HEK293 (cell line): ENCODE measurements around the gene GJD3.

Experiments
- CTCF ChIA-PET: fragments of 350-600 bp; formaldehyde crosslinking; extraction: SDS; loops from one replicate; lab custom pipeline; 2021; ENCODE audit warnings: antibody characterized with exemption; lab: Yijun Ruan, JAX
- POLR2A ChIA-PET: fragments of 300-600 bp; formaldehyde crosslinking; extraction: SDS; loops from one replicate; lab custom pipeline; 2020; ENCODE audit warnings: antibody characterized with exemption, inconsistent platforms; lab: Yijun Ruan, JAX
- H3K27ac ChIP-seq: fragments of 200-500 bp; sonication (Bioruptor generic); 2 replicates; pipeline ENCODE4 v1.5.1; 2014; ENCODE audit warnings: low read depth, low read length, control low read depth, inconsistent platforms; ENCODE audit errors: extremely low read depth
- H3K36me3 ChIP-seq, 2 experiments: fragments of 200-500 bp in 1 of 2; sonication (Bioruptor generic) in 1 of 2; 1 replicate in 1 of 2; 2 replicates in 1 of 2; pipeline ENCODE4 v1.5.1; 2014 to 2017; ENCODE audit warnings: inconsistent platforms in 2 of 2, low read length in 2 of 2; ENCODE audit not compliant: control insufficient read depth in 2 of 2, insufficient read depth in 1 of 2
- H3K4me1 ChIP-seq: fragments of 200-500 bp; sonication (Bioruptor generic); 2 replicates; pipeline ENCODE4 v1.5.1; 2014; ENCODE audit warnings: mild to moderate bottlenecking, low read length, inconsistent platforms; ENCODE audit not compliant: control insufficient read depth, insufficient read depth
- H3K4me3 ChIP-seq: 2 replicates; pipeline ENCODE4 v1.5.1; 2011; ENCODE audit warnings: low read depth, mild to moderate bottlenecking, control low read depth, low read length, moderate library complexity
- H3K9me3 ChIP-seq: fragments of 200-500 bp; sonication (Bioruptor generic); 2 replicates; pipeline ENCODE4 v1.5.1; 2014; ENCODE audit warnings: low read depth, low read length, inconsistent platforms; ENCODE audit not compliant: control insufficient read depth, insufficient read depth
- TCF7L2 ChIP-seq: IDR thresholded peaks from 2 replicates; pipeline ENCODE4 v1.6.1; 2011; ENCODE audit warnings: low read depth, mild to moderate bottlenecking, inconsistent platforms, low read length, moderate library complexity, borderline replicate concordance
- ZFP37 ChIP-seq: fragments of 450-650 bp; formaldehyde crosslinking; IDR thresholded peaks from 2 replicates; pipeline ENCODE4 v1.5.1; 2016; ENCODE audit warnings: missing biosample characterization, missing genetic modification characterization
- ZFP41 ChIP-seq: fragments of 450-650 bp; formaldehyde crosslinking; IDR thresholded peaks from 2 replicates; pipeline ENCODE4 v1.5.1; 2016; ENCODE audit warnings: missing biosample characterization, missing genetic modification characterization, borderline replicate concordance
- ZNF146 ChIP-seq: fragments of 450-650 bp; formaldehyde crosslinking; IDR thresholded peaks from 2 replicates; pipeline ENCODE4 v1.5.1; 2016; ENCODE audit warnings: missing biosample characterization, missing genetic modification characterization
- ZNF239 ChIP-seq: fragments of 450-650 bp; formaldehyde crosslinking; IDR thresholded peaks from 2 replicates; pipeline ENCODE4 v1.5.1; 2016; ENCODE audit warnings: missing biosample characterization, missing genetic modification characterization
- ZNF544 ChIP-seq: fragments of 450-650 bp; formaldehyde crosslinking; IDR thresholded peaks from 2 replicates; pipeline ENCODE4 v1.5.0; 2017; ENCODE audit warnings: missing biosample characterization, missing genetic modification characterization
- ZNF623 ChIP-seq: fragments of 450-650 bp; formaldehyde crosslinking; IDR thresholded peaks from 2 replicates; pipeline ENCODE4 v1.5.1; 2016; ENCODE audit warnings: missing biosample characterization, missing genetic modification characterization
- ZXDB ChIP-seq: fragments of 450-650 bp; formaldehyde crosslinking; IDR thresholded peaks from 2 replicates; pipeline ENCODE4 v1.5.1; 2016; ENCODE audit warnings: missing biosample characterization, missing genetic modification characterization
- TF ChIP-seq, protein P1 (sequence below): fragments of 450-650 bp; formaldehyde crosslinking; conservative IDR thresholded peaks from 2 replicates; pipeline ENCODE4 v1.5.1; 2016; ENCODE audit warnings: low read depth, missing biosample characterization, missing genetic modification characterization
- TF ChIP-seq, protein P2 (sequence below): fragments of 450-650 bp; formaldehyde crosslinking; IDR thresholded peaks from 2 replicates; pipeline ENCODE4 v1.5.1; 2016; ENCODE audit warnings: missing biosample characterization, missing genetic modification characterization
- TF ChIP-seq, protein P3 (sequence below): fragments of 450-650 bp; formaldehyde crosslinking; IDR thresholded peaks from 2 replicates; pipeline ENCODE4 v1.5.1; 2017; ENCODE audit warnings: missing biosample characterization, mild to moderate bottlenecking, missing genetic modification characterization, moderate library complexity

GJD3 gene

DNA sequence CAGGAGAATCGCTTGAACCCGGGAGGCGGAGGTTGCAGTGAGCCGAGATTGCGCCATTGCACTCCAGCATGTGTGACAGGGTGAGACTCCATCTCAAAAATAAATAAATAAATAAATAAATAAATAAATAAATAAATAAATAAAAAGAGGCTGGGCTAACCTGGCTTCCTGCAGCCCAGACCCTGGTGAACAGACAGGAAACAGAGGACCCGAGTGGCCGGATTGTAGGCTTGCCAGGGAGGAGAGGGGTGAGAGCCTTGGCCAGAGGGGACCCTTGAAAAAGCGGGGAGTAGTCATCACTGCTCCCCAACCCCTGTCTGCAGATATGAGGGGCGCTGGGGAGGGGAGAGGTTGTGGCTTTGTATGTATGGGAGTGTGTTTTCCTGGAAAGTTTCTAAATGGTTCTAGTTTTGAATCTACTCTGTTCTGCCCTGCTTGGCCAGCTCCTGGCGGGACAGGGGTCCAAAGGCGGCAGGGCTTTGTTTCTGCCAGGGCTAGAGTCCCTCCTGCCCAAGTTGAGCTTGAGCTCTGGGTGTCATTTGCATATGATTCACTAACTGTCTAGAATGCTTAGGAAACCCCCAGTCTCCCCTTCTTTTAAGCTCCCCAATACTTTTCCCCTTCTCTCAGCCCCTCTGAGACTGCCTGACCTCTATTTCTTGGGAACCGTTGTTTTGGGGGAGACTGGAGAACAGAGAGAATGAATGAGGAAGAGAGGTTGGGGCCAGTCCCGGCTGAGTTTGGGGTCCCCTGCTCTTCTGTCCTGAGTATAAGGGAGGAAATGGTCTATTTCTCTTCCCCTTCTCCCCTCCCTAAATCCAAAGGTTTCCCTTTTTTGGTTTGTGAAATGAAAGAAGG, 39.2 kb downstream of the GJD3 start (continued):
- TF ChIP-seq, protein P1, sequence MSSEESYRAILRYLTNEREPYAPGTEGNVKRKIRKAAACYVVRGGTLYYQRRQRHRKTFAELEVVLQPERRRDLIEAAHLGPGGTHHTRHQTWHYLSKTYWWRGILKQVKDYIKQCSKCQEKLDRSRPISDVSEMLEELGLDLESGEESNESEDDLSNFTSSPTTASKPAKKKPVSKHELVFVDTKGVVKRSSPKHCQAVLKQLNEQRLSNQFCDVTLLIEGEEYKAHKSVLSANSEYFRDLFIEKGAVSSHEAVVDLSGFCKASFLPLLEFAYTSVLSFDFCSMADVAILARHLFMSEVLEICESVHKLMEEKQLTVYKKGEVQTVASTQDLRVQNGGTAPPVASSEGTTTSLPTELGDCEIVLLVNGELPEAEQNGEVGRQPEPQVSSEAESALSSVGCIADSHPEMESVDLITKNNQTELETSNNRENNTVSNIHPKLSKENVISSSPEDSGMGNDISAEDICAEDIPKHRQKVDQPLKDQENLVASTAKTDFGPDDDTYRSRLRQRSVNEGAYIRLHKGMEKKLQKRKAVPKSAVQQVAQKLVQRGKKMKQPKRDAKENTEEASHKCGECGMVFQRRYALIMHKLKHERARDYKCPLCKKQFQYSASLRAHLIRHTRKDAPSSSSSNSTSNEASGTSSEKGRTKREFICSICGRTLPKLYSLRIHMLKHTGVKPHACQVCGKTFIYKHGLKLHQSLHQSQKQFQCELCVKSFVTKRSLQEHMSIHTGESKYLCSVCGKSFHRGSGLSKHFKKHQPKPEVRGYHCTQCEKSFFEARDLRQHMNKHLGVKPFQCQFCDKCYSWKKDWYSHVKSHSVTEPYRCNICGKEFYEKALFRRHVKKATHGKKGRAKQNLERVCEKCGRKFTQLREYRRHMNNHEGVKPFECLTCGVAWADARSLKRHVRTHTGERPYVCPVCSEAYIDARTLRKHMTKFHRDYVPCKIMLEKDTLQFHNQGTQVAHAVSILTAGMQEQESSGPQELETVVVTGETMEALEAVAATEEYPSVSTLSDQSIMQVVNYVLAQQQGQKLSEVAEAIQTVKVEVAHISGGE (tag by site-specific recombination), result peak; percentile 86
- TF ChIP-seq, protein P2, sequence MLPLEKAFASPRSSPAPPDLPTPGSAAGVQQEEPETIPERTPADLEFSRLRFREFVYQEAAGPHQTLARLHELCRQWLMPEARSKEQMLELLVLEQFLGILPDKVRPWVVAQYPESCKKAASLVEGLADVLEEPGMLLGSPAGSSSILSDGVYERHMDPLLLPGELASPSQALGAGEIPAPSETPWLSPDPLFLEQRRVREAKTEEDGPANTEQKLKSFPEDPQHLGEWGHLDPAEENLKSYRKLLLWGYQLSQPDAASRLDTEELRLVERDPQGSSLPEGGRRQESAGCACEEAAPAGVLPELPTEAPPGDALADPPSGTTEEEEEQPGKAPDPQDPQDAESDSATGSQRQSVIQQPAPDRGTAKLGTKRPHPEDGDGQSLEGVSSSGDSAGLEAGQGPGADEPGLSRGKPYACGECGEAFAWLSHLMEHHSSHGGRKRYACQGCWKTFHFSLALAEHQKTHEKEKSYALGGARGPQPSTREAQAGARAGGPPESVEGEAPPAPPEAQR (tag by site-specific recombination), result no peak
- TF ChIP-seq ZNF239 (tag by site-specific recombination) (no peak), ZXDB (tag by site-specific recombination) (no peak), TCF7L2 (no peak), ZNF544 (tag by site-specific recombination) (no peak), ZFP41 (tag by site-specific recombination) (no peak), ZFP37 (peak; percentile 87; the same call in 1 of the 2 replicates)

DNA sequence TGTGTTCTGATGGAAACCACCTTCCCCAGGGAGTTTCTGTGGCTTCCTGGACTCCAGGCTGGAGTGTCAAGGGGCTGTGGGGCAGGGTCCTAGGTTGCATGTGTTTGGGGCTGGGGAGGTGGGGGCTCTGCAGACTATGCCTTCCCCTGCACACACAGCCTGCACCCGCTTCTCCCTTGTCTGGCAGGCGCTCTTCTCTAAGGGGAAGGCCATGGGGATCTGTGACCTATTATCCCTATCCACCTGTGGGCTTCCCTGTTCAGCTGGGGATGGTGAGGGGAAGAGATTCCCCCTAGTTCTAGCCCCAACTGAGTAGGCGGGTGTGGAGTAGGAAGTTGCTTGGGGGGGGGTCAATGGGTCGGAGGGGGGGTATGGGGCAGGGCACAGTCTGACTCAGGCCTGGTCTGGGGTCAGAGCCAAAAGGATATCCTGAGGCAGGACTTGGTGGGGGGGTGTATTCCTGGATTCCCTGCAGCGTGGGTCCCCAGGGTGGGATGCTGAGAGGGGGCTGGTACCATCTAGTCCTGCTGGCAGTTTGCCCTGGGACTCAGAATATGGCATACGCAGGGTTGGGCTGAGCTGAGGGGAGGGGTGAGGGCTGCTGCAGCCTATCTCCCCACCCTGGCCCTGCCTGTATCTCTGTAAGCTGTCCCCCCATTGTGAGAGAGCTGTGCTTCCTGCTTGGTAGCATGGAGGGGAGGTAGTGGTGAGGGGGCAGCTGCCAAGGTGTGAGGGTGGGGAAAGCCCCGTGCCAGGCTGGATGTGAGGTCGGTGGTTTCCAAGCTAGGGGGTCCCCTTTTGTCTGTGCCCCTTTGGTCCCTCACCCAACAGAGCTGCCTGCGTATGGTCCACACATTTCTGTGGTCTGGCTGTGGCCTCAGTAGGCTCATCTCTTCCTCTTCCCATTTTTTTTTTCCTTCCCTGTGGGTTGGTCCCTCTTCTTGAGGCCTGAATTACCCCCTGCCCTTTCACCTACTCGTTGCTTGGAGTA, 40.9 kb downstream of the GJD3 start:
- no peaks in the 10 kb centered on the region for H3K36me3 ChIP-seq
- H3K9me3 ChIP-seq, result no peaks in the 10 kb centered on the region
- H3K4me3 ChIP-seq, result no peak overlapping the region
- H3K4me1 ChIP-seq, result peaks cover 32% of the 10 kb centered on the region
- POLR2A ChIA-PET, result interaction anchor here (0.9 to 1.6 kb wide), 4 partner anchors 10 to 94 kb away, joined by 3 read pairs; partner anchors contain the start of gene TOP2A
- H3K27ac ChIP-seq, result no peak overlapping the region
- CTCF ChIA-PET, result interaction anchor here (0.9 to 1.0 kb wide), 2 partner anchors 18 to 236 kb away, joined by 3 read pairs; no protein-coding TSS in a partner anchor
- no peak for TF ChIP-seq ZNF146 (tag by site-specific recombination)
- TF ChIP-seq, protein P3, sequence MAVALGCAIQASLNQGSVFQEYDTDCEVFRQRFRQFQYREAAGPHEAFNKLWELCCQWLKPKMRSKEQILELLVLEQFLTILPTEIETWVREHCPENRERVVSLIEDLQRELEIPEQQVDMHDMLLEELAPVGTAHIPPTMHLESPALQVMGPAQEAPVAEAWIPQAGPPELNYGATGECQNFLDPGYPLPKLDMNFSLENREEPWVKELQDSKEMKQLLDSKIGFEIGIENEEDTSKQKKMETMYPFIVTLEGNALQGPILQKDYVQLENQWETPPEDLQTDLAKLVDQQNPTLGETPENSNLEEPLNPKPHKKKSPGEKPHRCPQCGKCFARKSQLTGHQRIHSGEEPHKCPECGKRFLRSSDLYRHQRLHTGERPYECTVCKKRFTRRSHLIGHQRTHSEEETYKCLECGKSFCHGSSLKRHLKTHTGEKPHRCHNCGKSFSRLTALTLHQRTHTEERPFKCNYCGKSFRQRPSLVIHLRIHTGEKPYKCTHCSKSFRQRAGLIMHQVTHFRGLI (tag by site-specific recombination), result peak; percentile 90
- TF ChIP-seq ZNF623, result no peak
